NCI-H2227 (cell line): Measurements from ENCODE around the gene PEAK1.
A peak's percentile ranks its signal among the peaks of the same experiment; 100 is the strongest.
"Not testable (repeated sequence)": the region's sequence is repeated elsewhere in the genome, so short reads cannot be mapped to it uniquely, and the experiment has no call there.

ENCODE experiments used
- DNase-seq: peaks from one replicate; lab custom pipeline; 2025; ENCODE audit not compliant: unreplicated experiment; lab: John Stamatoyannopoulos, UW

The PEAK1 gene

DNA sequence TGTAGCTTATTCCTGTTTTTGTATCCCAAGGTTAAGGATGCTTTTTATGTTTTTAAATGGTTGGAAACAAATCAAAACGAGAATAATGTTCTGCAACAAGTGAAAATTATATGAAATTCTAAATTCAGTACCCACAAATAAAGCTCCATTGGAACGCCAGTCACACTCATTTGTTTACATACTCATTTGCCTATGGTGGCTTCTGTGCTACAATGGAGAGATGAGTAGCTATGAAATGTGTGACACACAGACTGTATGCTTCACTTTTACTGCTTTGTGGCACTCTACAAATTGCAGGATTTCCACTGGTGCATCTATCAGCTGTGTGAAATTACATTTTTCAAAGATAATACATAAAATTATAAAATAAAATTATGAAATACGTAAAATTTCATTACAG, 236.8 kb downstream of the PEAK1 start:
- no peak for DNase-seq

- no peak for DNase-seq
Measured at GRCh38 chr15:77181305-77182074, 238.4 kb downstream of the PEAK1 start.

DNA sequence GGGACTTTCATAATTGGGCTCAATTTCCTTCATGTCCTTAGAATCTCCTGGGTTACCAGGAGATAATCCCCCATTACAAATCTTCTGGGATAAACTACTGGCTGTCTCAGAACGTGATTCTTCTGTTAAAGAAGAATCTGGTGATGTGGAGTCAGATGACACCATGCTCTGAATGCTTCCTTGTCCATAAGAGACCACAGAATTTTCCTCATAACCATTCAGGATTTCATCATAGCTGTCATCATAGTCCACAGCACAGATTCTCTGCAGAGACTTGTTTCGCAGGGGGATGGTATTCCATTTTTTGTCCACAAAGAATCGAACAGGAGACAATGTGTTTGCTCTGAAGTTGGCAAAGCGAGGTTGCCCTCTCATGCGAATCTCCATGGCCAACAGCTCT, 239.1 kb downstream of the PEAK1 start:
- no peak for DNase-seq

GRCh38 chr15:77180270-77180669, 239.6 kb downstream of the PEAK1 start:
- DNase-seq: no peak

GRCh38 chr15:77179541-77179998, 240.3 kb downstream of the PEAK1 start:
- DNase-seq: no peak

DNA sequence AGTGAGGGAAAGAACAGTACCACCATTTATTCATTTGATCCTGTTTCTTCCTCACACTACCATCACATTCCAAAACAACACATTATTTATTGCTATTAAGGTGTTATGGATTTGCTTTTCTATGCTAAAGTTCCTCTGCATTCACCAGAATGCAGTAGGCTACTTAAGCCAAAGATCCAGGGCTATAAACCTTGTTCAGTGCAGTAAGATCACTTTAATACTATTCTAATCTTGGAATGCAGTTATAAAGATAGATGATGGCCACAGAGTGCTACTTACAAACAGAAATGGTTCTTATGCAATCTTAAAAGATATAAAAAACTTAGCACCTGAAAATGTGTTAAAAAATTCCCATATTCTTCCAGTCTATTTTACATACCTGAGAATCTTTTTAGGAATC, 241.5 kb downstream of the PEAK1 start:
- DNase-seq: no peak

GRCh38 chr15:77176148-77176547, 243.8 kb downstream of the PEAK1 start:
- not testable (repeated sequence) for DNase-seq

DNA sequence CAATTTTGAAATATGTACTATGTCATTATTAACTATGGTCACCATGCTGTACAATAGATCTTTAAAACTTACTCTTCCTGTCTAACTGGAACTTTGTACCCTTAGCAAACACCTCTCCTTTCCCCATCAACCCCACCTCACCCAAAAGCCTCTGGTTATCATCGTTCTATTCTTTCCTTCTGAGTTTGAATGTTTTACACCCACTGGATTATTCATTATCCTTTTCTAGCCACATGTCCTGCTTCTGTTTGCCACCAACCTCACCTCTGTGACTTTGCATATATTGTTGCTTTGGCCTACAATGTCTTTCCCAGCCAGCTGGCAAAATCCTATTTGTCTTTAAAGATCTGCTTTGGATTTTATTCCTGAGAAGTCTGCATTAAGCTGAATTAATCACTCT, 246.4 kb downstream of the PEAK1 start:
- DNase-seq: no peak

GRCh38 chr15:77171221-77171967, 248.5 kb downstream of the PEAK1 start:
- no peak for DNase-seq

GRCh38 chr15:77168616-77169015, 251.3 kb downstream of the PEAK1 start:
- DNase-seq: no peak

GRCh38 chr15:77168141-77168540, 251.8 kb downstream of the PEAK1 start:
- DNase-seq: no peak

DNA sequence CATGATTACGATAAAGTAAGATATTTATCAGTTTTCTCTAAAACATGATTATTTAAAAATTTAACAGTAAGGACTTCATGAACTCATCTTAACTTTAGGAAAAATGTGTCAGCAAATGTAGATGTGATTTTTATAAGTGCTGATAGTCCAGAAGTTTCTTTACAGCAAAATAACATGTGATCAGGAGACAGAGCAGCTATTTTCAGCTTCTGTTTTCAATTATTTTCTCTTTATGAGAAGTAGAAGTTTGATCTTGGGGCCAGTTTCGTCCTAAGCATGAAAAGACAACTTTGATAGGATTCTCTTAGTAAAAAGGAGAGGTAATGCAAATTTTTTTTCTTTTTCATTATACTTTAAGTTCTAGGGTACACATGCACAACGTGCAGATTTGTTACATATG, 252.5 kb downstream of the PEAK1 start:
- DNase-seq: no peak

DNA sequence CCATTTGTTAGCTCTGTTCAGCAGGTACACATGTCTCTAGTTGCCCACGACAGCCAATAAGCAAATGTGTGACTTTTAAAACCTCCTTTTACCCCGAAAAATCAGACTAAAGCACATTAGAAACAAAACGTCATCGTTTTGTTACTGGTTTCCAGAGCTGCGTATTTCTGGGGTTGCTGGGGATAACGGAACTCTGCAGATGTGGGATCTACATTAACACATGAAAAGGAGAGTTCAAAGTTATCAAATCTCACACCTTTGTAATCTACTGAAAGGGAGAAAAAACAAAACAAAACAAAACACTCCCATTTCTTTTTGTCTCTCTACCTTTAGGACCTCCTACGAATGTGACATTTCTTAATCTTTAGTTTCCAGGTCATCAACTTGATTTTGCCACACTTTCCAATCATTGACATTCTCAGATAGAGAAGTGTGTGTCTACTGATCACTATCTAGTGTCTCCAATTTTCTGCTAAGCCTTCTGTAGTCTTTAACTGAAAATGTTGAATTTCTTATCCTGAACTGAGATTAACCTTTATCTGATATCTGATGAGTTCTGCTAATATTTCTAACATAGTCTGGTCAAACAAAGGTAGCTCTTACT, 256.0 kb downstream of the PEAK1 start:
- no peak for DNase-seq

DNA sequence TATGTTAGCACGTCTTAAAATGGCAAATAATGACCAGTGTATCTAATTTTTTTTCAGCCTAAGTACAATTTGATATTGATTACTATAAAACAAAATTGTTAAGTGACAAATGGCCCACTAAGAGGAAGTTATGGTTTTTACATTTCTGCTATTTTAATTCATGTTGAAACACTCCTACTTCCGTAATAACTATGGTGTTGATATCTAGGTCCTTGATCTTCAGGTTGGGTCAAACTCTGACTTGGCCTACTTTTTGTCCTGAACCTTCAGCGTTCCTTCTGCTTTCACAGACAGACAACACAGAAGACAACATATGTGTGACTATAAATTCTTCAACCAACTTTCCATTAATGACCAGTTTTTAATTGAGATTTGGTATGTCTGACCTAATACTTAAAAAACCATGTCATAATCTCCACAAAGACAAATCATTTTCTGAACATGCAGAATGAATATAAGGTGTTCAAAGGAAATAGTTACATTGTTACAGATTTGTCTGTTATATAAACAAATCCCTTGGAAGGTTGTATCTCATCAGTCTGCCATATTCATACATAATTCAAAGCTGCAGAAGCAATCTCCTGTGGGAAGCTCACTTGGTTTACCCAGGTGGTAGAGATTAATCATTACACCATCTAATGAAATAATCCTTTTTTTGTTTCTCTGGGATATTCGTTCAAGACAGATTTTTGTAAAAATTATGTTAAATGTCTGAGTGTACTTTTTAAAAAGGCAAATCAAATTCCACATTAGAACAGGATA, 256.9 kb downstream of the PEAK1 start:
- no peak for DNase-seq

- peak; percentile 2 for DNase-seq
Measured at GRCh38 chr15:77160562-77161478, 259.1 kb downstream of the PEAK1 start.

GRCh38 chr15:77156000-77156399, 263.9 kb downstream of the PEAK1 start:
- DNase-seq: not testable (repeated sequence)

DNA sequence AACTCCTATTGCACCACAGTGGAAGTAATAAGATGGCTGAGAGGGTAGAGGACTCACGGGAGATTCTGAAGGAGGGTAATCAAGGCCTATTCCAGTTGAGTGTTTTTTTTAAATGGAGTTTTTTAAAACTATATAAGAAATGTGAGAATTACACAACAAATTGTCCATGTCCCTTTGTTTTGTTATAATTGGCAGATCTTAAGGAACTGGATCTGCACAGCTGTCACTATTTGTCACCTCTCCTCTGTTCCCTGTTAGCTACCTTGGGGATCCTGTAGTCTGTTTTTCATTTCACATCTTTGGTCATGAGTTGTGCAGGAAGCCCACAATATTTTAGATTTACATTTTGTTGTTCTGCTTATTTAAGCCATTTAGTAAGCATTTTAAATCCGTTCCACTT, 271.7 kb downstream of the PEAK1 start:
- no peak for DNase-seq

DNA sequence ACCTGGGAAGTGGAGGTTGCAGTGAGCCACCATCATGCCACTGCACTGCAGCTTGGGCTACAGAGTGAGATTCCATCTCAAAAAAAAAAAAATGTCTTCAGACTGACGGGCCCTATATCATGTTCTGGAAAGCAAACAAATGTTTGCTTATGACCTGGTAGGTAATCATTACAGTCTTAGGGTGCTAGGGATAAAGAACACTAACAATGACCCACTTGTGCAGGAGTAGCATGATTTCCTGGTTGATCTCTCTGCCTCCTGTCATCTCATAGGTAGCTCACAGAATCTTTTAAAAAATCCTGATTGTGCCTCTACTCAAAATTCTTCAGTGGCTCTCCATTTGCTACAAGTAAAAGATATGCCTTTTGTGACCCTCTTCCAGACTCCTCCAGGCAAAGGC, 274.5 kb downstream of the PEAK1 start:
- DNase-seq: no peak

DNA sequence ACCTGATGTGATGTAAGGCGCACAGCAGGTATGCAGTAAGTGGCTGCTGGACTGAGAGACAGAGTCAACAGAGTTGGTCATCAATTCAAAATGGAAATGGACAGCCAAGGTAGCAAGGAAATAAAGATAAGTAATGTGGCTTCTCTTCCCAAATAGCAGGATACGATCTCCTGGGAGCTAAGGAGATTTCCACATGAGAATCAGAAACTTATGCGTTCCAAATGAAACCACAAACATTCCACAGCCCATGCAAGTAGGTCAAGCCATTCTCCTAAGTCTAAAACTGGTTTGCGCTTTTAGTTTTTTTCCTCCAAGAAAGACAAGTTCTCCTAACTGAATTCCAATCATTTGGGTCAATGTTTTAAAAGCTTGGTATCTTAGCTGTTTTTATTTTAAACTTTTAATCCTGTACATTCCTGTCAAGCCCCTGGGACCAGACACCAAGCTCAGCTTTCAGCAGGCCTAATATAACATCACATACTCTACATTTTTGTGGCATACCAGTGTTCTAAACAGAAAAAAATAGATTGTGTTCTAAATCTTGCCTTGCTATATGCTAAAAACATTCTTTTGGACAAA, 275.3 kb downstream of the PEAK1 start:
- no peak for DNase-seq

DNA sequence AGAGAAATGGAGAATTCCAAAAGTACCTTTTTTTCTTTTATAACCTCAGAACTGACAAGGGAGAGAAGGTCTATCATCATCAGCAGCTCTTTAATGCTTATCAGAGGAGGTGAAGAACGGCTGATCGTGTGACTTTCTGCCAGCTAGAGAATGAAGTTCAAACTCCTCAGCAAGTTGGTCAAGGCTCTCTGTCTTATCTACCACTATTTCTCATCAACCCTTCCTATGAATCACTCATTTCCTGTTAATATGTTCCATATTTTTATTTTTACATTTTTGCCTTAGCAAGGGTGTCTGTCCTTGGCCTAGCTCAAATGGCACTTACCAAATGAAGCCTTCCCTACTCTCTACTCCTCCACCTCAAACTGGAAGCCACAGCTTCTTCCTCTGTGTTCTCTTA, 275.9 kb downstream of the PEAK1 start:
- no peak for DNase-seq
